K562 (cell line): ENCODE measurements around the gene STAB2. TPM values are rescaled to one million over a fixed set of nuclear protein-coding genes. Genes with fewer than 3 reads are reported as not detected.

Experiments used
- ATAC-seq: fragments of 200-7000 bp; cut with Tn5 transposase; 3 replicates; pipeline ENCODE4 v1.9.1; 2020; ENCODE audit warnings: moderate library complexity
- BruUV-seq: library from RNA; stranded (reverse); fragments of 400-500 nt; replicated peaks from 2 replicates; lab custom pipeline; 2021; lab: Mats Ljungman, UMichigan
- CTCF ChIA-PET: fragments of 300-600 bp; formaldehyde crosslinking; extraction: SDS; loops from one replicate; lab custom pipeline; 2021; ENCODE audit warnings: low intra/inter-chr PET ratio; lab: Yijun Ruan, JAX
- POLR2A ChIA-PET: fragments of 300-600, 350-650 bp; sonication (Branson Sonifier 250); formaldehyde crosslinking; extraction: SDS; loops from one replicate; lab custom pipeline; 2021; ENCODE audit warnings: antibody characterized with exemption, inconsistent platforms; lab: Yijun Ruan, JAX
- DNase-seq, 4 experiments: peaks; one replicate each; pipeline versions ENCODE4 v3.0.0 to v3.0.0-alpha.2; 2011 to 2018; ENCODE audit warnings: low spot score in 3 of 4, mixed read lengths in 3 of 4; ENCODE audit errors: extremely low read depth in 1 of 4
- FAIRE-seq: peaks from 2 replicates; lab custom pipeline; 2011; peaks lifted over from hg19 to GRCh38; lab: Jason Lieb, UNC
- H2AFZ ChIP-seq: 2 replicates; pipeline ENCODE4 v1.6.0; 2011; ENCODE audit warnings: low read depth, low read length, control low read depth, inconsistent platforms
- H3K27ac ChIP-seq: fragments of 200-600 bp; 3 replicates; pipeline ENCODE4 v1.8.0; 2011; ENCODE audit warnings: low read depth, mild to moderate bottlenecking, control low read depth, inconsistent platforms, low read length, moderate library complexity, mixed read lengths; ENCODE audit errors: extremely low read depth
- H3K27me3 ChIP-seq, 2 experiments: fragments of 300-600 bp in 1 of 2; 2 replicates in 1 of 2; 3 replicates in 1 of 2; pipeline versions ENCODE4 v1.6.0 to v1.8.0; 2011; ENCODE audit warnings: inconsistent platforms in 2 of 2, low read length in 2 of 2, mild to moderate bottlenecking in 1 of 2, mixed read lengths in 1 of 2, moderate library complexity in 1 of 2; ENCODE audit not compliant: control insufficient read depth in 2 of 2, insufficient read depth in 2 of 2
- H3K36me3 ChIP-seq: fragments of 300-600 bp; 3 replicates; pipeline ENCODE4 v1.8.0; 2011; ENCODE audit warnings: mild to moderate bottlenecking, low read length, inconsistent platforms; ENCODE audit not compliant: control insufficient read depth, insufficient read depth
- H3K4me1 ChIP-seq, 2 experiments: fragments of 200-600 bp in 1 of 2; replicated peaks in 1 of 2; 2 replicates in 1 of 2; 3 replicates in 1 of 2; pipeline versions ENCODE4 v1.5.1 to v1.8.0; 2011; ENCODE audit warnings: inconsistent platforms in 2 of 2, low read length in 2 of 2, mild to moderate bottlenecking in 1 of 2, mixed read lengths in 1 of 2, moderate library complexity in 1 of 2; ENCODE audit not compliant: control insufficient read depth in 2 of 2, insufficient read depth in 2 of 2
- H3K4me2 ChIP-seq: 2 replicates; pipeline ENCODE4 v1.6.1; 2011; ENCODE audit warnings: low read length, control low read depth, inconsistent platforms, mixed read lengths; ENCODE audit not compliant: insufficient read depth
- H3K4me3 ChIP-seq: fragments of 200-600 bp; sonication (generic), shearing (Covaris generic); 2 replicates; pipeline ENCODE4 v1.5.1; 2016; ENCODE audit warnings: control low read depth, inconsistent platforms
- H3K79me2 ChIP-seq: fragments of 200-600 bp; 3 replicates; pipeline ENCODE4 v1.8.0; 2011; ENCODE audit warnings: low read length, inconsistent platforms; ENCODE audit not compliant: control insufficient read depth, insufficient read depth
- H3K9ac ChIP-seq, 2 experiments: 2 replicates each; pipeline versions ENCODE4 v1.6.0 to v1.6.1; 2011; ENCODE audit warnings: low read depth in 2 of 2, low read length in 2 of 2, control low read depth in 1 of 2, inconsistent platforms in 1 of 2, mild to moderate bottlenecking in 1 of 2, mixed read lengths in 1 of 2; ENCODE audit not compliant: insufficient read depth in 1 of 2
- H3K9me1 ChIP-seq: one replicate; pipeline ENCODE4 v1.6.0; 2011; ENCODE audit warnings: inconsistent platforms, mild to moderate bottlenecking, low read length, moderate library complexity; ENCODE audit not compliant: control insufficient read depth, insufficient read depth
- H3K9me3 ChIP-seq: replicated peaks from 2 replicates; pipeline ENCODE4 v1.5.1; 2011; ENCODE audit warnings: low read depth, low read length, inconsistent platforms; ENCODE audit not compliant: control insufficient read depth, insufficient read depth
- H4K20me1 ChIP-seq: replicated peaks from 2 replicates; pipeline ENCODE4 v1.6.1; 2011; ENCODE audit warnings: low read length, inconsistent platforms, mixed read lengths; ENCODE audit not compliant: control insufficient read depth, insufficient read depth
- ATF6 ChIP-seq: sonication (generic); formaldehyde crosslinking; IDR thresholded peaks from 2 replicates; pipeline ENCODE4 v1.4.0; 2020; ENCODE audit warnings: mild to moderate bottlenecking, missing genetic modification reagents
- BCOR ChIP-seq: fragments of 450-650 bp; IDR thresholded peaks from 2 replicates; pipeline ENCODE4 v1.6.1; 2016
- COPS2 ChIP-seq: fragments of 450-650 bp; conservative IDR thresholded peaks from 2 replicates; pipeline ENCODE4 v1.6.1; 2016; ENCODE audit warnings: mild to moderate bottlenecking, moderate library complexity
- DLX4 ChIP-seq: fragments of 250-450 bp; sonication (Bioruptor Pico); IDR thresholded peaks from 2 replicates; pipeline ENCODE4 v1.6.1; 2021; ENCODE audit warnings: mild to moderate bottlenecking
- GTF3C2 ChIP-seq: IDR thresholded peaks from 3 replicates; pipeline ENCODE4 v1.6.1; 2011; ENCODE audit warnings: borderline replicate concordance, mild to moderate bottlenecking, moderate library complexity; ENCODE audit not compliant: insufficient read length; ENCODE audit errors: extremely low read depth
- MYC ChIP-seq, 2 experiments: fragments of 250-450 bp in 1 of 2; sonication (Bioruptor Pico) in 1 of 2; IDR thresholded peaks; 2 replicates each; pipeline versions ENCODE4 v1.5.1 to v1.6.1; 2012 to 2021; ENCODE audit warnings: low read depth in 2 of 2, borderline replicate concordance in 1 of 2, improper control_type of control experiment in 1 of 2, low read length in 1 of 2, mild to moderate bottlenecking in 1 of 2, moderate library complexity in 1 of 2
- NBN ChIP-seq: fragments of 450-650 bp; IDR thresholded peaks from 2 replicates; pipeline ENCODE4 v1.6.1; 2016; ENCODE audit warnings: low read depth, mild to moderate bottlenecking
- NFYB ChIP-seq: IDR thresholded peaks from 2 replicates; pipeline ENCODE4 v1.6.1; 2011; ENCODE audit warnings: mild to moderate bottlenecking, moderate library complexity; ENCODE audit not compliant: insufficient read length; ENCODE audit errors: extremely low read depth
- NR2C2 ChIP-seq, 2 experiments: fragments of 200-800 bp in 1 of 2; sonication (Bioruptor generic) in 1 of 2; sonication (generic) in 1 of 2; formaldehyde crosslinking in 1 of 2; IDR thresholded peaks; 2 replicates each; pipeline versions ENCODE4 v1.6.1 to v1.8.0; 2016 to 2022; ENCODE audit warnings: mild to moderate bottlenecking in 1 of 2, missing compliant biosample characterization in 1 of 2, missing genetic modification characterization in 1 of 2, missing genetic modification reagents in 1 of 2
- ZKSCAN3 ChIP-seq: fragments of 250-450 bp; sonication (Bioruptor Pico); IDR thresholded peaks from 2 replicates; pipeline ENCODE4 v1.4.0; 2020
- ZNF232 ChIP-seq: sonication (generic); formaldehyde crosslinking; IDR thresholded peaks from 2 replicates; pipeline ENCODE4 v1.8.0; 2022; ENCODE audit warnings: mild to moderate bottlenecking, missing genetic modification reagents
- ZNF253 ChIP-seq: fragments of 250-450 bp; sonication (Bioruptor Pico); conservative IDR thresholded peaks from 2 replicates; pipeline ENCODE4 v1.6.1; 2021; ENCODE audit warnings: mild to moderate bottlenecking
- ZNF316 ChIP-seq: fragments of 450-650 bp; IDR thresholded peaks from 2 replicates; pipeline ENCODE4 v1.6.1; 2016
- ZNF507 ChIP-seq: conservative IDR thresholded peaks from 2 replicates; pipeline ENCODE4 v1.6.1; 2017; ENCODE audit warnings: missing genetic modification characterization, missing compliant biosample characterization
- ZNF77 ChIP-seq: fragments of 250-450 bp; sonication (Bioruptor Pico); IDR thresholded peaks from 2 replicates; pipeline ENCODE4 v1.5.0; 2020
- WGBS: fragments of 100-300 bp; shearing (Covaris generic); methylation state at CpG from one replicate; pipeline ENCODE4 v1.1.6; 2016; ENCODE audit warnings: low coverage, mixed read lengths; ENCODE audit not compliant: insufficient coverage; ENCODE audit errors: missing lambda C conversion rate; 5-methylcytosine and 5-hydroxymethylcytosine counted together
- in situ Hi-C: fragments of 300-500 bp; cut with MboI; formaldehyde crosslinking; loops from 4 replicates; pipeline ENCODE4 v1.15.0; 2018; ENCODE audit warnings: inconsistent platforms, mixed read lengths
- intact Hi-C: fragments of 100-400 bp; cut with micrococcal nuclease; formaldehyde crosslinking; loops from 2 replicates; pipeline ENCODE4 v1.14.2; 2022
- polyA plus RNA-seq, 8 experiments: library from polyadenylated mRNA; depleted of rRNA in 4 of 8; stranded (reverse) in 5 of 8; unstranded in 3 of 8; fragments of >200 nt; fragmentation: Nextera tagmentation in 2 of 8; fragmentation: Illumina TruSeq in 1 of 8; extraction: Ambion mirVana in 2 of 8; extraction: Trizol in 1 of 8; gene quantifications; 2 replicates each; pipeline versions ENCODE4 v1.2.1 to v1.2.3, GENCODE V29; 2011 to 2014; ENCODE audit warnings: inconsistent platforms in 1 of 8, missing spikeins in 1 of 8
- total RNA-seq, 7 experiments: library from RNA; depleted of rRNA in 6 of 7; stranded (reverse); fragments of >200 nt in 6 of 7; fragmentation: Illumina TruSeq in 2 of 7; extraction: Trizol in 2 of 7; gene quantifications; 2 replicates each; pipeline versions ENCODE4 v1.2.1 to v1.2.3, GENCODE V29; 2011 to 2021; ENCODE audit warnings: low replicate concordance in 1 of 7

Gene STAB2
- total and polyA plus RNA-seq, 9 of the 15 experiments (the other 6 are each of a cell fraction or from before 2014, with no cell fraction given): 0.10 TPM; not detected in 8

- no peak for DNase-seq
- Histone ChIP-seq H3K4me2 (no peak overlapping the region), H3K9me3 (no peaks in the 10 kb centered on the region), H3K4me3 (no peak overlapping the region), H3K27me3 (peaks cover 5 to 18% of the 10 kb centered on the region in 2 experiments; a peak in 3 of 5 replicates), H3K79me2 (no peaks in the 10 kb centered on the region), H3K27ac (no peak overlapping the region), H3K9me1 (no peaks in the 10 kb centered on the region), H2AFZ (no peak overlapping the region), H4K20me1 (no peaks in the 10 kb centered on the region), H3K36me3 (no peaks in the 10 kb centered on the region), H3K4me1 (no peaks in the 10 kb centered on the region), H3K9ac (no peak overlapping the region)
- no peak for FAIRE-seq
- 0% methylated on average over 1 of the region's 1 CpG for WGBS
- no TSS peak for BruUV-seq
- no peak for ATAC-seq
- ChIA-PET CTCF (no interaction called here), POLR2A (interaction anchor here (2.4 kb wide), 1 partner anchor 10 kb away, joined by 6 read pairs; no protein-coding TSS in a partner anchor)
- in situ Hi-C loops: no loop called here
- intact Hi-C loops: no loop called here
- TF ChIP-seq NR2C2 (CRISPR knock-in tag; IDR thresholded peaks at IDR 0.05): no peak
- no peak for TF ChIP-seq NR2C2 (tag; IDR thresholded peaks at IDR 0.05)
- TF ChIP-seq COPS2: no peak
- no peak for TF ChIP-seq NBN
- no peak for TF ChIP-seq ZNF507
- no peak for TF ChIP-seq NFYB
- TF ChIP-seq ZNF232 (CRISPR knock-in tag): no peak
- no peak for TF ChIP-seq ZKSCAN3
- TF ChIP-seq ZNF77 (CRISPR knock-in tag): no peak
- no peak for TF ChIP-seq MYC (IDR thresholded peaks at IDR 0.05; ENCODE audit: low read depth, low read length)
- TF ChIP-seq MYC (CRISPR knock-in tag; IDR thresholded peaks at IDR 0.05; ENCODE audit: borderline replicate concordance, low read depth): no peak
- TF ChIP-seq ZNF316: no peak
- TF ChIP-seq ZNF253: no peak
- no peak for TF ChIP-seq BCOR
- TF ChIP-seq ATF6 (CRISPR knock-in tag): no peak
- no peak for TF ChIP-seq GTF3C2
- TF ChIP-seq DLX4: no peak
Measured at GRCh38 chr12:103736572-103736971, 149.5 kb downstream of the STAB2 start.
